Ishikawa (cell line): ENCODE results near the gene COQ4.
A peak's percentile ranks its signal among the peaks of the same experiment; 100 is the strongest.

Experiments
- CEBPB ChIP-seq: IDR thresholded peaks from 2 replicates; pipeline ENCODE4 v1.6.1; 2012
- CREB1 ChIP-seq: IDR thresholded peaks from 2 replicates; pipeline ENCODE4 v1.6.1; 2012; ENCODE audit warnings: low read depth
- EGR1 ChIP-seq: IDR thresholded peaks from 2 replicates; pipeline ENCODE4 v1.6.1; 2012
- EP300 ChIP-seq: IDR thresholded peaks from 2 replicates; pipeline ENCODE4 v1.6.1; 2012; ENCODE audit warnings: borderline replicate concordance
- FOXM1 ChIP-seq: IDR thresholded peaks from 2 replicates; pipeline ENCODE4 v1.6.1; 2012; ENCODE audit warnings: low read depth, borderline replicate concordance
- NFIC ChIP-seq: IDR thresholded peaks from 2 replicates; pipeline ENCODE4 v1.6.1; 2012
- RAD21 ChIP-seq: IDR thresholded peaks from 2 replicates; pipeline ENCODE4 v1.6.1; 2012; ENCODE audit warnings: low read depth
- TAF1 ChIP-seq: IDR thresholded peaks from 2 replicates; pipeline ENCODE4 v1.6.1; 2012; ENCODE audit warnings: low read depth, mild to moderate bottlenecking
- TCF12 ChIP-seq: IDR thresholded peaks from 2 replicates; pipeline ENCODE4 v1.6.1; 2012; ENCODE audit warnings: low read depth
- TEAD4 ChIP-seq: IDR thresholded peaks from 2 replicates; pipeline ENCODE4 v1.6.1; 2012
- YY1 ChIP-seq: IDR thresholded peaks from 2 replicates; pipeline ENCODE4 v1.6.1; 2012; ENCODE audit warnings: low read depth
- ZBTB7A ChIP-seq: IDR thresholded peaks from 2 replicates; pipeline ENCODE4 v1.6.1; 2012; ENCODE audit warnings: low read depth
- TF ChIP-seq, protein P1 (sequence below): IDR thresholded peaks from 2 replicates; pipeline ENCODE4 v1.6.1; 2012
- TF ChIP-seq, protein P2 (sequence below): IDR thresholded peaks from 2 replicates; pipeline ENCODE4 v1.6.1; 2012; ENCODE audit warnings: low read depth, mild to moderate bottlenecking
- TF ChIP-seq, protein P3 (sequence below): IDR thresholded peaks from 2 replicates; pipeline ENCODE4 v1.6.1; 2012

Gene COQ4

DNA sequence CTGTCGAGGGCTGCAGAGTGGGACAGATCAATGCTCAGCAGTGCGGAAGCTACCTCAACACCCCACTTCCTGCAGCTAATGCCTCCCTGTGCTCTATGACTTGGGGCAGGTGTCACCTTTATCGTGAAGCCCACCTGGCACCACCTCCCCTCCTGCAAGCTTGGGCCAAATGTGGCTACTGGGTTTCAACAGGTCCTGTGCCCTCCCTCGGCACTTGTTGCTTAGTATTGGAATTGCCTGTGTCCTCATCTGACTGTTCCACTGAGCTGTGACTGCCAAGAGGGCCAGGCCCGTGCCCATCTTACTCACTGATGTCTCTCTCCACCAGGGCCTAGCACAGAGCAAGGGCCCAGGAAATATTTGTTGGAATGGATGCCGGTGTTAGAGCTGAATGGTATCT lies 27.1 kb downstream of the COQ4 start:
- TF ChIP-seq RAD21 = no peak
- TF ChIP-seq EP300 = no peak
- TF ChIP-seq FOXM1 = no peak
- TF ChIP-seq, protein P1, sequence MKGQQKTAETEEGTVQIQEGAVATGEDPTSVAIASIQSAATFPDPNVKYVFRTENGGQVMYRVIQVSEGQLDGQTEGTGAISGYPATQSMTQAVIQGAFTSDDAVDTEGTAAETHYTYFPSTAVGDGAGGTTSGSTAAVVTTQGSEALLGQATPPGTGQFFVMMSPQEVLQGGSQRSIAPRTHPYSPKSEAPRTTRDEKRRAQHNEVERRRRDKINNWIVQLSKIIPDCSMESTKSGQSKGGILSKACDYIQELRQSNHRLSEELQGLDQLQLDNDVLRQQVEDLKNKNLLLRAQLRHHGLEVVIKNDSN = no peak
- no peak for TF ChIP-seq TAF1
- no peak for TF ChIP-seq CREB1
- TF ChIP-seq, protein P2, sequence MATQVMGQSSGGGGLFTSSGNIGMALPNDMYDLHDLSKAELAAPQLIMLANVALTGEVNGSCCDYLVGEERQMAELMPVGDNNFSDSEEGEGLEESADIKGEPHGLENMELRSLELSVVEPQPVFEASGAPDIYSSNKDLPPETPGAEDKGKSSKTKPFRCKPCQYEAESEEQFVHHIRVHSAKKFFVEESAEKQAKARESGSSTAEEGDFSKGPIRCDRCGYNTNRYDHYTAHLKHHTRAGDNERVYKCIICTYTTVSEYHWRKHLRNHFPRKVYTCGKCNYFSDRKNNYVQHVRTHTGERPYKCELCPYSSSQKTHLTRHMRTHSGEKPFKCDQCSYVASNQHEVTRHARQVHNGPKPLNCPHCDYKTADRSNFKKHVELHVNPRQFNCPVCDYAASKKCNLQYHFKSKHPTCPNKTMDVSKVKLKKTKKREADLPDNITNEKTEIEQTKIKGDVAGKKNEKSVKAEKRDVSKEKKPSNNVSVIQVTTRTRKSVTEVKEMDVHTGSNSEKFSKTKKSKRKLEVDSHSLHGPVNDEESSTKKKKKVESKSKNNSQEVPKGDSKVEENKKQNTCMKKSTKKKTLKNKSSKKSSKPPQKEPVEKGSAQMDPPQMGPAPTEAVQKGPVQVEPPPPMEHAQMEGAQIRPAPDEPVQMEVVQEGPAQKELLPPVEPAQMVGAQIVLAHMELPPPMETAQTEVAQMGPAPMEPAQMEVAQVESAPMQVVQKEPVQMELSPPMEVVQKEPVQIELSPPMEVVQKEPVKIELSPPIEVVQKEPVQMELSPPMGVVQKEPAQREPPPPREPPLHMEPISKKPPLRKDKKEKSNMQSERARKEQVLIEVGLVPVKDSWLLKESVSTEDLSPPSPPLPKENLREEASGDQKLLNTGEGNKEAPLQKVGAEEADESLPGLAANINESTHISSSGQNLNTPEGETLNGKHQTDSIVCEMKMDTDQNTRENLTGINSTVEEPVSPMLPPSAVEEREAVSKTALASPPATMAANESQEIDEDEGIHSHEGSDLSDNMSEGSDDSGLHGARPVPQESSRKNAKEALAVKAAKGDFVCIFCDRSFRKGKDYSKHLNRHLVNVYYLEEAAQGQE = no peak
- TF ChIP-seq TCF12 = no peak
- TF ChIP-seq ZBTB7A = no peak
- TF ChIP-seq YY1 = no peak
- no peak for TF ChIP-seq CEBPB
- TF ChIP-seq TEAD4 = no peak
- TF ChIP-seq NFIC = no peak
- TF ChIP-seq EGR1 = no peak
- TF ChIP-seq, protein P3, sequence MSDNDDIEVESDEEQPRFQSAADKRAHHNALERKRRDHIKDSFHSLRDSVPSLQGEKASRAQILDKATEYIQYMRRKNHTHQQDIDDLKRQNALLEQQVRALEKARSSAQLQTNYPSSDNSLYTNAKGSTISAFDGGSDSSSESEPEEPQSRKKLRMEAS = no peak

DNA sequence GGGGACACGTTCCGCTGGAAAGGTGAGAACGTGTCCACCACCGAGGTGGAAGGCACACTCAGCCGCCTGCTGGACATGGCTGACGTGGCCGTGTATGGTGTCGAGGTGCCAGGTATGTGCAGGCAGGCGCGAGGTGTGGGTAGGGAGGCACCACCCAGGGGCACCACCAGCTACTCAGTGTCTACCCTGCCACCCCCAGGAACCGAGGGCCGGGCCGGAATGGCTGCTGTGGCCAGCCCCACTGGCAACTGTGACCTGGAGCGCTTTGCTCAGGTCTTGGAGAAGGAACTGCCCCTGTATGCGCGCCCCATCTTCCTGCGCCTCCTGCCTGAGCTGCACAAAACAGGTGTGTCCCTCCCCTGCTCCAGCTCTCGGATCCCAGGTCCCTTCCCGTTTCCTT lies 32.8 kb downstream of the COQ4 start:
- TF ChIP-seq ZBTB7A = no peak
- no peak for TF ChIP-seq TCF12

DNA sequence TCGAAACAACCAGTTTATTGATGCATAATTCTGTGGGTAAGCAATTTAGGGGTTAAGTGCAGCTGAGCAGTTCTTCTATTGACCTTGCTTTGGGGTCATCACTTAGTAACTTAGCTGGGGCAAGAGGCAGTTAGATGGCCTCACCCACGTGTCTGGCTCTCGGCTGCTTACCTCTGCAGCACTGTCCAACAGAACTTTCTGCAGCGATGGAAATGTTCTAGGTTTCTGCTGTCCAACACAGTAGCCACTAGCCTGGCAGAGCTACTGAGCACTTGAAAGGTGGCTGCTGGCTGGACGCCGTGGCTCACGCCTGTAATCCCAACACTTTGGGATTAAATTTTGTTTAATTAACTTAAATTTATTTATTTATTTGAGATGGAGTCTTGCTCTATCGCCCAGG lies 35.5 kb downstream of the COQ4 start:
- no peak for TF ChIP-seq TCF12
- TF ChIP-seq CREB1 = no peak
- TF ChIP-seq EGR1 = no peak
- TF ChIP-seq YY1 = no peak
- no peak for TF ChIP-seq EP300

DNA sequence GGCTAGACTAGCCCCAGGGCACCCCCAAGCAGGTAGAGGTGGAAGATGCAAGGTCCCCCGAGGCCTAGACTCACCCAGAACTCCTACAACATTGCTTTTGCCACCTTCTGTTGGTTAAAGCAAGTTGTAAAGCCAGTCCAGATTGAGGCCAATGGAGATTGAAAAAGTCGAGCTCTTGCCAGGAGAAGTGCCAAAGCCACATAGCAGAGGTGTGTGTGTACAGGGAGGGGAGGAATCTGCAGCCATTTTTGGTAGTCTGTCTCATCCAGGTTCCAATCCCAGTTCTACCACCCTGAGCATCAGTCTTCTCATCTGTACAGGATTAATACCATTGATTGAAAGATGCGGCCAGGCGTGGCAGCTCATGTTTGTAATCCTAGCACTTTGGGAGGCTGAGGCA lies 36.2 kb downstream of the COQ4 start:
- TF ChIP-seq CEBPB = no peak

DNA sequence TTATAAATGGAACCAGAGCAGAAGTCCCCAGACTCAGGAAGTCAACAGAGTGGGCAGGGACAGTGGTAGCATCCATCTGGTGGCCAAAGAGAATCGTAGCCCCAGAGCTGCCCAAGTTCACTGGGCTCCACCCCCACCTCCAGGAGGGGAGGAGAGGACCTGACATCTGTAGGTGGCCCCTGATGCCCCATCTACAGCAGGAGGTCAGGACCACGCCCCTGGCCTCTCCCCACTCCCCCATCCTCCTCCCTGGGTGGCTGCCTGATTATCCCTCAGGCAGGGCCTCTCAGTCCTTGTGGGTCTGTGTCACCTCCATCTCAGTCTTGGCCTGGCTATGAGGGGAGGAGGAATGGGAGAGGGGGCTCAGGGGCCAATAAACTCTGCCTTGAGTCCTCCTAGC lies 38.2 kb downstream of the COQ4 start:
- TF ChIP-seq, protein P3 = no peak
- no peak for TF ChIP-seq EGR1
- no peak for TF ChIP-seq CREB1
- TF ChIP-seq TAF1 = no peak
- TF ChIP-seq FOXM1 = no peak
- TF ChIP-seq, protein P2 = no peak
- TF ChIP-seq TEAD4 = no peak
- TF ChIP-seq RAD21 = no peak

DNA sequence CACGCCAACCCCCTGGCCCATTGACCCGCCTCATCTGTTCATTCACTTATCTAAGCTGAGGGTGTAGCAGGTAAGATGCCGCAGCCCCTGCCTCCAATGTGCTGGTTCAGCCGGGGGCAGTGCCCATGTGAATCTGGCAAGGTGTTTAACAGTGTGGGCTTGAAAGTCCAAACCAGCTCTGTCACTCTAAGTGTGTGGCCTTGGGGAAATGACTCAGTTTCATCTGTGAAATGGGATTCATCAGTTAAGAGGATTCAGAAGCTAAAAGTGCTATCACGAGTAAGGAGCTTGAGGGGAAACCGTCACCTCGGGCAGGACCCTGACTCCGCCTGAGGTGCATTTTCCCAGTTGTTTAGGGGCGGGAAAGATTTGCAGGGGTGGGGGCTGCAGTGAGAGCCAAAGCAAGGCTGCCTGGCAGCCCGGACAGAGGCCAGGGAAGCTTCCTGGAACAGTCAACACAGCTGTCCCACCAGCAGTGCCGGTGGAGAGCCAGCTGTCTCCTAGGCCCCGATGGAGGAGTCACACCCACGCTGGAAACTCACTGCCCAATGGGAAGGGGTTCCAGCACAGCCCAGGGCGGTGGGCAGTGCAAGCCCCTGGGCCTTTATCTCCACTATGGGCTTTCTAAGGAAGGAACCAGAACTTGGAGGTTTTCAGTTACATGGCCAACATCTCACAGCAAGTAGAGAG lies 38.8 kb downstream of the COQ4 start:
- TF ChIP-seq, protein P3 = no peak
- TF ChIP-seq, protein P1 = no peak

DNA sequence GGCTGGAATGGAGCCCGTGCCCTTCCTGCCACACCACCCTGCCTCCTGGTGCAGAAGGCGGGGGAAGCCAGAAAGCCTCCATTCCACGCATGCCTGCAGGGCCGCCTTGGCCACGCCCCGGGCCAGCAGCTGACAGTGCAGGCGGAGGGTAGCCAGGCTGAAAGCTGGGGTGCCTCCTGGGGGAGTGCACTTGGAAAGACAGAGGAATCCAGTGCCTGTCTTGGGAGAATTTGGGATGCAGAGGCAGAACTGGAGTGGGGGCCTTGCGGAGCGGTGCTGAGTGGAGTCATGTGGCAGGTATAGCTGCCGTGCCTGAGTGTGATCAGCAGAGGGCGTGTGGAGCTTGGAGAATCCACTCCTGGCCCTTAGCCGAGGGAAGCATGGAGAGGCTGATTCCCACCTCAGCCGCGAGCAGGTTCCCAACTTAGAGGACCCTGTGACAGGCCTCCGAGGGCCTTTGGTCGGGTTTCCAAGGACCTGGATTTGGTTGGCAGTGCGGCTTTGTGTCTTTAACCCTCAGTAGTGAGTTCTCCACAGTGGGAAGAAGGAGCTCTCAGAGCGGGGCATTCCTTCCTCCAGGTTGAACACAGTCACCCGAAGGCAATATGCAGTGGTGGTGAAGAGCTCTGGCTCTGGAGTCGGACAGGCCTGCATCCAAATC lies 39.5 kb downstream of the COQ4 start:
- TF ChIP-seq YY1 (peak; percentile 52; the same call in 1 of the 2 replicates), FOXM1 (no peak), TAF1 (no peak), CREB1 (no peak), TCF12 (no peak), RAD21 (peak; percentile 91), EP300 (no peak), EGR1 (no peak), ZBTB7A (no peak), NFIC (peak; percentile 40; the same call in 1 of the 2 replicates), CEBPB (no peak), TEAD4 (peak; percentile 80)
- TF ChIP-seq, protein P1 = peak; percentile 71
- TF ChIP-seq, protein P3 = peak; percentile 78
- TF ChIP-seq, protein P2 = no peak
